ENCODE results near the gene POM121.
"Not testable (repeated sequence)": the region's sequence is repeated elsewhere in the genome, so short reads cannot be mapped to it uniquely, and the experiment has no call there.

DNA sequence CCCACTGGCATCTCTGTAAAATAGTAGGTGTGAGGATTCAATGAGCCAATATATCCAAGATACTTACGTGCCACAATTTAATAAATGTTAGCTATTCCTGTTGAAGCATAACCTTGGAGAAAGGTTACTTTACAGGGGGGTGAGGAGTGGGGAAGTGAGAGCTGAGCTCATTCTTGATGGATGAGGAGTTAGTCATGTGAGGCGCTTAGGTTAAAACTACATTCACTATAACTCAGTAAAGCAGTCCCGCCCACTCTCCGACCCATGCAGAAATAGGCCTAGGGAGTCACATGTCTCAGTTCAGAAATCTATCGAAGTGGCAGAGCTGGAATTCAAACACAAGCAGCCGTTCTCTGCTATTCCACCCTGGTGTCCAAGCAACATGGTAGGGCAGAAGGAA lies 25.5 kb downstream of the POM121 start:
- not testable (repeated sequence) for TF ChIP-seq POLR2AphosphoS5, POLR2A (IDR thresholded peaks at IDR 0.05)
- TF ChIP-seq, protein P1, sequence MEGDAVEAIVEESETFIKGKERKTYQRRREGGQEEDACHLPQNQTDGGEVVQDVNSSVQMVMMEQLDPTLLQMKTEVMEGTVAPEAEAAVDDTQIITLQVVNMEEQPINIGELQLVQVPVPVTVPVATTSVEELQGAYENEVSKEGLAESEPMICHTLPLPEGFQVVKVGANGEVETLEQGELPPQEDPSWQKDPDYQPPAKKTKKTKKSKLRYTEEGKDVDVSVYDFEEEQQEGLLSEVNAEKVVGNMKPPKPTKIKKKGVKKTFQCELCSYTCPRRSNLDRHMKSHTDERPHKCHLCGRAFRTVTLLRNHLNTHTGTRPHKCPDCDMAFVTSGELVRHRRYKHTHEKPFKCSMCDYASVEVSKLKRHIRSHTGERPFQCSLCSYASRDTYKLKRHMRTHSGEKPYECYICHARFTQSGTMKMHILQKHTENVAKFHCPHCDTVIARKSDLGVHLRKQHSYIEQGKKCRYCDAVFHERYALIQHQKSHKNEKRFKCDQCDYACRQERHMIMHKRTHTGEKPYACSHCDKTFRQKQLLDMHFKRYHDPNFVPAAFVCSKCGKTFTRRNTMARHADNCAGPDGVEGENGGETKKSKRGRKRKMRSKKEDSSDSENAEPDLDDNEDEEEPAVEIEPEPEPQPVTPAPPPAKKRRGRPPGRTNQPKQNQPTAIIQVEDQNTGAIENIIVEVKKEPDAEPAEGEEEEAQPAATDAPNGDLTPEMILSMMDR (IDR thresholded peaks at IDR 0.05): not testable (repeated sequence)

Measured in stomach (tissue), 4 donors.